OCI-LY7 (cell line): ENCODE data around the gene SLAMF8. TPM values are rescaled to one million over a fixed set of nuclear protein-coding genes. Genes with fewer than 3 reads are reported as not detected.
A peak's percentile ranks its signal among the peaks of the same experiment; 100 is the strongest.

ENCODE experiments used
- BruUV-seq: library from RNA; stranded (reverse); fragments of 400-500 nt; replicated peaks from 2 replicates; lab custom pipeline; 2021; lab: Mats Ljungman, UMichigan
- CTCF ChIA-PET: fragments of 300-600 bp; sonication (Branson Sonifier 250); formaldehyde crosslinking; loops from one replicate; lab custom pipeline; 2022; ENCODE audit warnings: antibody characterized with exemption; ENCODE audit not compliant: unreplicated experiment; lab: Charles Lee
- POLR2A ChIA-PET: fragments of 300-600 bp; sonication (Branson Sonifier 250); formaldehyde crosslinking; loops from one replicate; lab custom pipeline; 2022; ENCODE audit warnings: antibody characterized with exemption; lab: Charles Lee
- DNase-seq: peaks from one replicate; pipeline ENCODE4 v3.0.0-alpha.2; 2015; ENCODE audit warnings: low spot score
- H2AFZ ChIP-seq: fragments of 200-600 bp; sonication (generic), shearing (Covaris generic); 2 replicates; pipeline ENCODE4 v1.6.1; 2014; ENCODE audit warnings: mild to moderate bottlenecking, antibody characterized with exemption, low read length, moderate library complexity
- H3K27ac ChIP-seq: fragments of 200-600 bp; sonication (generic); 2 replicates; pipeline ENCODE4 v1.5.1; 2014; ENCODE audit warnings: mixed run types, low read depth, mild to moderate bottlenecking, moderate library complexity, low read length, inconsistent platforms; ENCODE audit not compliant: poor library complexity, severe bottlenecking
- H3K36me3 ChIP-seq: fragments of 200-600 bp; sonication (generic); 2 replicates; pipeline ENCODE4 v1.6.1; 2014; ENCODE audit warnings: mild to moderate bottlenecking, antibody characterized with exemption, low read length, moderate library complexity, mixed read lengths; ENCODE audit not compliant: insufficient read depth
- H3K4me1 ChIP-seq: fragments of 200-600 bp; sonication (generic); 2 replicates; pipeline ENCODE4 v1.5.1; 2014; ENCODE audit warnings: mild to moderate bottlenecking, low read length; ENCODE audit not compliant: insufficient read depth, poor library complexity, severe bottlenecking
- H3K4me2 ChIP-seq: fragments of 200-600 bp; sonication (generic); 2 replicates; pipeline ENCODE4 v1.6.1; 2014; ENCODE audit warnings: mild to moderate bottlenecking, low read length
- H3K4me3 ChIP-seq: fragments of 200-600 bp; sonication (generic); 2 replicates; pipeline ENCODE4 v1.5.1; 2014; ENCODE audit warnings: mild to moderate bottlenecking, low read depth, low read length; ENCODE audit not compliant: poor library complexity, severe bottlenecking
- H3K79me2 ChIP-seq: fragments of 200-600 bp; sonication (generic); 2 replicates; pipeline ENCODE4 v1.6.1; 2016; ENCODE audit warnings: low read depth, mild to moderate bottlenecking, low read length, moderate library complexity, mixed read lengths; ENCODE audit not compliant: insufficient read depth
- H3K9me2 ChIP-seq: fragments of 200-600 bp; sonication (generic); 2 replicates; pipeline ENCODE4 v1.6.1; 2016; ENCODE audit warnings: mild to moderate bottlenecking, low read length, mixed read lengths; ENCODE audit not compliant: insufficient read depth
- H3K9me3 ChIP-seq: fragments of 200-600 bp; sonication (generic); 2 replicates; pipeline ENCODE4 v1.6.1; 2014; ENCODE audit warnings: mild to moderate bottlenecking, mixed run types, low read length, mixed read lengths
- H4K20me1 ChIP-seq: fragments of 200-600 bp; sonication (generic); 2 replicates; pipeline ENCODE4 v1.6.1; 2014; ENCODE audit warnings: mild to moderate bottlenecking, antibody characterized with exemption, low read length, moderate library complexity, mixed read lengths; ENCODE audit not compliant: insufficient read depth
- CTCF ChIP-seq: fragments of 200-600 bp; sonication (generic); conservative IDR thresholded peaks from 2 replicates; pipeline ENCODE4 v1.5.1; 2014; ENCODE audit warnings: mild to moderate bottlenecking, antibody characterized with exemption, low read length, moderate library complexity, mixed read lengths
- EZH2phosphoT487 ChIP-seq: fragments of 200-600 bp; sonication (generic); IDR thresholded peaks from 2 replicates; pipeline ENCODE4 v1.6.1; 2018; ENCODE audit warnings: low read depth, borderline replicate concordance, mild to moderate bottlenecking, mixed run types, antibody characterized with exemption, low read length, moderate library complexity, mixed read lengths
- intact Hi-C: fragments of 100-400 bp; cut with micrococcal nuclease; formaldehyde crosslinking; loops from one replicate; pipeline ENCODE4 v1.10.0; 2022; ENCODE audit not compliant: unreplicated experiment
- total RNA-seq, 2 experiments: library from RNA; depleted of rRNA in 1 of 2; stranded (reverse); fragments of >200 nt in 1 of 2; shearing (Covaris generic) in 1 of 2; gene quantifications; 2 replicates each; pipeline ENCODE4 v1.2.3, GENCODE V29; 2014 to 2022

The SLAMF8 gene
- total RNA-seq, 2 experiments from 2014 or later: not detected

- H3K4me2 ChIP-seq: no peak overlapping the region
- BruUV-seq: no TSS peak
- H4K20me1 ChIP-seq: no peaks in the 10 kb centered on the region
- H3K4me3 ChIP-seq: no peak overlapping the region
- no peaks in the 10 kb centered on the region for H3K9me3 ChIP-seq
- H2AFZ ChIP-seq: no peak overlapping the region
- H3K4me1 ChIP-seq: no peaks in the 10 kb centered on the region
- no peaks in the 10 kb centered on the region for H3K79me2 ChIP-seq
- H3K9me2 ChIP-seq: no peaks in the 10 kb centered on the region
- no peaks in the 10 kb centered on the region for H3K36me3 ChIP-seq
- H3K27ac ChIP-seq: no peak overlapping the region
- intact Hi-C loops: no loop called here
- no peak for DNase-seq
- ChIA-PET CTCF (no interaction called here), POLR2A (interaction anchor here (0.6 kb wide), 1 partner anchor 97 kb away, joined by 3 read pairs; no protein-coding TSS in a partner anchor)
- TF ChIP-seq EZH2phosphoT487 (no peak), CTCF (no peak)
These were observed 9.2 kb upstream of the SLAMF8 start for GRCh38 chr1:159817276-159818041.

- no peaks in the 10 kb centered on the region for H3K9me3 ChIP-seq
- H2AFZ ChIP-seq: no peak overlapping the region
- intact Hi-C loops: loop anchor here (1.0 kb wide), 1 partner anchor 70 kb away; no protein-coding TSS in a partner anchor
- no peak overlapping the region for H3K4me2 ChIP-seq
- no peaks in the 10 kb centered on the region for H4K20me1 ChIP-seq
- no peaks in the 10 kb centered on the region for H3K36me3 ChIP-seq
- TF ChIP-seq EZH2phosphoT487 (no peak), CTCF (peak; percentile 75)
- ChIA-PET POLR2A (no interaction called here), CTCF (no interaction called here)
- no peak overlapping the region for H3K4me3 ChIP-seq
- H3K27ac ChIP-seq: no peak overlapping the region
- BruUV-seq: no TSS peak
- DNase-seq: peak; percentile 38
- H3K9me2 ChIP-seq: no peaks in the 10 kb centered on the region
- no peaks in the 10 kb centered on the region for H3K4me1 ChIP-seq
- H3K79me2 ChIP-seq: no peaks in the 10 kb centered on the region
These were observed 5.4 kb upstream of the SLAMF8 start for GRCh38 chr1:159821171-159821867.
